ES-I3 (cell line): ENCODE results near the gene ABCB8.

ENCODE experiments used
- H3K36me3 ChIP-seq: 2 replicates; pipeline ENCODE4 v1.6.1; 2013; ENCODE audit warnings: mild to moderate bottlenecking, low read length, control low read depth, moderate library complexity; ENCODE audit not compliant: insufficient read depth
- H3K4me1 ChIP-seq: 2 replicates; pipeline ENCODE4 v1.6.1; 2013; ENCODE audit warnings: mild to moderate bottlenecking, control low read depth, low read length; ENCODE audit not compliant: insufficient read depth
- H3K9ac ChIP-seq: 2 replicates; pipeline ENCODE4 v1.6.1; 2013; ENCODE audit warnings: low read depth, mild to moderate bottlenecking, low read length, moderate library complexity
- H3K9me3 ChIP-seq: 2 replicates; pipeline ENCODE4 v1.6.1; 2013; ENCODE audit warnings: mild to moderate bottlenecking, low read length, moderate library complexity; ENCODE audit not compliant: control insufficient read depth, insufficient read depth

The ABCB8 gene

GRCh38 chr7:151087245-151088018 lies 59.2 kb downstream of the ABCB8 start:
- peaks cover 26% of the 10 kb centered on the region for H3K4me1 ChIP-seq
- H3K9ac ChIP-seq = peak overlapping the region; percentile 66

GRCh38 chr7:151088019-151088855 lies 60.0 kb downstream of the ABCB8 start:
- Histone ChIP-seq H3K4me1 (peaks cover 26% of the 10 kb centered on the region), H3K9me3 (no peaks in the 10 kb centered on the region), H3K36me3 (no peaks in the 10 kb centered on the region), H3K9ac (peak overlapping the region; percentile 66)

More at GRCh38 chr7:151087245-151088018, 59.2 kb downstream of the ABCB8 start:
- Histone ChIP-seq H3K9me3 (no peaks in the 10 kb centered on the region), H3K36me3 (no peaks in the 10 kb centered on the region)

GRCh38 chr7:151088856-151089699 lies 60.8 kb downstream of the ABCB8 start:
- H3K4me1 ChIP-seq = peaks cover 26% of the 10 kb centered on the region
- peak overlapping the region; percentile 31; the same call in 1 of the 2 replicates for H3K9ac ChIP-seq
- H3K9me3 ChIP-seq = no peaks in the 10 kb centered on the region
- H3K36me3 ChIP-seq = no peaks in the 10 kb centered on the region

- Histone ChIP-seq H3K36me3 (no peaks in the 10 kb centered on the region), H3K9ac (no peak overlapping the region)
These were observed 61.9 kb downstream of the ABCB8 start for GRCh38 chr7:151089893-151090730.

GRCh38 chr7:151091003-151091402 lies 62.8 kb downstream of the ABCB8 start:
- Histone ChIP-seq H3K36me3 (no peaks in the 10 kb centered on the region), H3K4me1 (peaks cover 21% of the 10 kb centered on the region; the same call in 1 of the 2 replicates), H3K9me3 (no peaks in the 10 kb centered on the region), H3K9ac (no peak overlapping the region)

More at GRCh38 chr7:151089893-151090730, 61.9 kb downstream of the ABCB8 start:
- H3K9me3 ChIP-seq = no peaks in the 10 kb centered on the region
- peaks cover 25% of the 10 kb centered on the region for H3K4me1 ChIP-seq

- no peaks in the 10 kb centered on the region for H3K9me3 ChIP-seq
- no peaks in the 10 kb centered on the region for H3K36me3 ChIP-seq
- peaks cover 21% of the 10 kb centered on the region; the same call in 1 of the 2 replicates for H3K4me1 ChIP-seq
- no peak overlapping the region for H3K9ac ChIP-seq
These were observed 63.2 kb downstream of the ABCB8 start for GRCh38 chr7:151091431-151091830.

- Histone ChIP-seq H3K9me3 (no peaks in the 10 kb centered on the region), H3K9ac (no peak overlapping the region), H3K4me1 (peaks cover 21% of the 10 kb centered on the region; the same call in 1 of the 2 replicates), H3K36me3 (no peaks in the 10 kb centered on the region)
These were observed 63.7 kb downstream of the ABCB8 start for GRCh38 chr7:151091988-151092387.

- Histone ChIP-seq H3K9me3 (no peaks in the 10 kb centered on the region), H3K36me3 (no peaks in the 10 kb centered on the region), H3K4me1 (peaks cover 13% of the 10 kb centered on the region; the same call in 1 of the 2 replicates), H3K9ac (no peak overlapping the region)
These were observed 65.5 kb downstream of the ABCB8 start for GRCh38 chr7:151093748-151094147.

GRCh38 chr7:151094675-151095074 lies 66.4 kb downstream of the ABCB8 start:
- Histone ChIP-seq H3K9me3 (no peaks in the 10 kb centered on the region), H3K36me3 (no peaks in the 10 kb centered on the region), H3K9ac (no peak overlapping the region), H3K4me1 (peaks cover 9% of the 10 kb centered on the region; the same call in 1 of the 2 replicates)

- Histone ChIP-seq H3K4me1 (peaks cover 12% of the 10 kb centered on the region; the same call in 1 of the 2 replicates), H3K9ac (no peak overlapping the region), H3K36me3 (no peaks in the 10 kb centered on the region), H3K9me3 (no peaks in the 10 kb centered on the region)
These were observed 67.0 kb downstream of the ABCB8 start for GRCh38 chr7:151095123-151095797.

GRCh38 chr7:151095828-151096475 lies 67.7 kb downstream of the ABCB8 start:
- Histone ChIP-seq H3K9ac (no peak overlapping the region), H3K9me3 (no peaks in the 10 kb centered on the region), H3K4me1 (peaks cover 12% of the 10 kb centered on the region; the same call in 1 of the 2 replicates), H3K36me3 (no peaks in the 10 kb centered on the region)
